ENCODE measurements around the gene ARHGEF9.

DNA sequence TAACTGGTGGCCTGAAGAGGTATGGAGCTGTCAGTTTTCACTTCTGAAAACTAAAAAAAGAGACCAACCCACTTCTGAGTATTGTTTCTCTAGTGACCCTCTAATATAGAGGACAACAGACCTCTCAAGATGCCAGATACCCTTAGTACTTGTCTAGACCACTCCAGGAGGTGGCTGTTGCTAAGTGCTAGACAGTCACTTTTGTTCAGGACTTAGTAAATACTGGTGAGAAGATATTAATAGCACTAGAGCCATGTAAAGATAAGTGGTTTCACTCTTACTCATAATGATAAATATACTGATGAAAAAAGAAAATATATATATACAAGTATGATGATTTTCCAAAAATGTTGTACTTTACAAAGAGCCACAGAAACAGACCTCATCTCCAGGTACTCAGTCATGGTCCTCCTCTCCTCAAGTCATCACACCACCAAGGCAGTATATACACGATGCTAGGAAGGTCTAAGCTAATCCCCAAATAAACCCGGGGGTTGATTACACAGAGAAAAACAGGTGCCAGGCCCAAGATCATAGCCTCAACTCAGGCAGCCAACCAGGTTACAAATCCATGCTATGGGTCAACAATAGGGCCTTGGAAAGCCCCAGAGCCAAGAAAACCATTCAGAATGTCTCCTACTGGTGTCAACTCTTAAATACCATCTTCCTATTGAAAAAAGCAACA is 66.9 kb downstream of the ARHGEF9 start:
- TF ChIP-seq, protein P1, sequence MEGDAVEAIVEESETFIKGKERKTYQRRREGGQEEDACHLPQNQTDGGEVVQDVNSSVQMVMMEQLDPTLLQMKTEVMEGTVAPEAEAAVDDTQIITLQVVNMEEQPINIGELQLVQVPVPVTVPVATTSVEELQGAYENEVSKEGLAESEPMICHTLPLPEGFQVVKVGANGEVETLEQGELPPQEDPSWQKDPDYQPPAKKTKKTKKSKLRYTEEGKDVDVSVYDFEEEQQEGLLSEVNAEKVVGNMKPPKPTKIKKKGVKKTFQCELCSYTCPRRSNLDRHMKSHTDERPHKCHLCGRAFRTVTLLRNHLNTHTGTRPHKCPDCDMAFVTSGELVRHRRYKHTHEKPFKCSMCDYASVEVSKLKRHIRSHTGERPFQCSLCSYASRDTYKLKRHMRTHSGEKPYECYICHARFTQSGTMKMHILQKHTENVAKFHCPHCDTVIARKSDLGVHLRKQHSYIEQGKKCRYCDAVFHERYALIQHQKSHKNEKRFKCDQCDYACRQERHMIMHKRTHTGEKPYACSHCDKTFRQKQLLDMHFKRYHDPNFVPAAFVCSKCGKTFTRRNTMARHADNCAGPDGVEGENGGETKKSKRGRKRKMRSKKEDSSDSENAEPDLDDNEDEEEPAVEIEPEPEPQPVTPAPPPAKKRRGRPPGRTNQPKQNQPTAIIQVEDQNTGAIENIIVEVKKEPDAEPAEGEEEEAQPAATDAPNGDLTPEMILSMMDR (IDR thresholded peaks at IDR 0.05; ENCODE audit: low read depth, low read length): no peak
- TF ChIP-seq EZH2phosphoT487 (IDR thresholded peaks at IDR 0.05; ENCODE audit: low read depth): no peak
